Testis (tissue), 3 donors: ENCODE measurements around the gene SHCBP1. TPM values are rescaled to one million over a fixed set of nuclear protein-coding genes. Genes with fewer than 3 reads are reported as not detected.

Source experiments
- DNase-seq: peaks from one replicate; pipeline ENCODE4 v3.0.0-alpha.2; 2019
- H3K27ac ChIP-seq, 2 donors: fragments of 200-600 bp; sonication (generic); one replicate each; pipeline ENCODE4 v1.5.1; 2019
- H3K27me3 ChIP-seq: fragments of 200-600 bp; sonication (generic); one replicate; pipeline ENCODE4 v1.5.1; 2019
- H3K36me3 ChIP-seq: fragments of 200-600 bp; sonication (generic); one replicate; pipeline ENCODE4 v1.5.1; 2017; ENCODE audit warnings: low read depth; ENCODE audit errors: missing control alignments
- H3K4me1 ChIP-seq: fragments of 200-600 bp; sonication (generic); one replicate; pipeline ENCODE4 v1.5.1; 2019
- H3K4me3 ChIP-seq, 2 donors: fragments of 200-600 bp; sonication (generic); one replicate each; pipeline ENCODE4 v1.5.1; 2017 to 2019
- H3K9me3 ChIP-seq: fragments of 200-600 bp; sonication (generic); one replicate; pipeline ENCODE4 v1.5.1; 2017
- POLR2A ChIP-seq: fragments of 450-650 bp; IDR thresholded peaks from one replicate; pipeline ENCODE4 v1.6.1; 2017; ENCODE audit warnings: antibody characterized with exemption, mild to moderate bottlenecking, moderate library complexity
- WGBS, 2 donors: methylation state at CpG; one replicate each; pipeline ENCODE4 v1.1.5; 2018; 5-methylcytosine and 5-hydroxymethylcytosine counted together
- intact Hi-C: fragments of 100-400 bp; cut with DNase I; formaldehyde crosslinking; loops from one replicate; pipeline ENCODE4 v1.15.1; 2023; ENCODE audit warnings: low total_unique reads
- polyA plus RNA-seq: library from polyadenylated mRNA; stranded (reverse); fragments of 350-450 nt; fragmentation: Illumina TruSeq; extraction: RNeasy Lipid Tissue Mini Kit (QIAGEN cat#74804); gene quantifications from one replicate; pipeline ENCODE4 v1.2.3, GENCODE V29; 2014; ENCODE audit warnings: low read depth, low replicate concordance; ENCODE audit not compliant: insufficient read depth
- total RNA-seq, 2 donors: library from RNA; depleted of rRNA; stranded (reverse); fragments of >200 nt; gene quantifications; one replicate each; pipeline ENCODE4 v1.2.3, GENCODE V29; 2016
- TF ChIP-seq, protein P1 (sequence below), 3 experiments: fragments of 450-650 bp in 2 of 3; fragments of 200-600 bp in 1 of 3; sonication (generic) in 1 of 3; IDR thresholded peaks; one replicate each; pipeline ENCODE4 v1.5.1; 2016 to 2019; ENCODE audit warnings: antibody characterized with exemption in 3 of 3, mild to moderate bottlenecking in 2 of 3, moderate library complexity in 1 of 3

The SHCBP1 gene
- total and polyA plus RNA-seq, 3 donors from 2014 or later, result 10.4 to 23.7 (median 14.7) TPM

DNA sequence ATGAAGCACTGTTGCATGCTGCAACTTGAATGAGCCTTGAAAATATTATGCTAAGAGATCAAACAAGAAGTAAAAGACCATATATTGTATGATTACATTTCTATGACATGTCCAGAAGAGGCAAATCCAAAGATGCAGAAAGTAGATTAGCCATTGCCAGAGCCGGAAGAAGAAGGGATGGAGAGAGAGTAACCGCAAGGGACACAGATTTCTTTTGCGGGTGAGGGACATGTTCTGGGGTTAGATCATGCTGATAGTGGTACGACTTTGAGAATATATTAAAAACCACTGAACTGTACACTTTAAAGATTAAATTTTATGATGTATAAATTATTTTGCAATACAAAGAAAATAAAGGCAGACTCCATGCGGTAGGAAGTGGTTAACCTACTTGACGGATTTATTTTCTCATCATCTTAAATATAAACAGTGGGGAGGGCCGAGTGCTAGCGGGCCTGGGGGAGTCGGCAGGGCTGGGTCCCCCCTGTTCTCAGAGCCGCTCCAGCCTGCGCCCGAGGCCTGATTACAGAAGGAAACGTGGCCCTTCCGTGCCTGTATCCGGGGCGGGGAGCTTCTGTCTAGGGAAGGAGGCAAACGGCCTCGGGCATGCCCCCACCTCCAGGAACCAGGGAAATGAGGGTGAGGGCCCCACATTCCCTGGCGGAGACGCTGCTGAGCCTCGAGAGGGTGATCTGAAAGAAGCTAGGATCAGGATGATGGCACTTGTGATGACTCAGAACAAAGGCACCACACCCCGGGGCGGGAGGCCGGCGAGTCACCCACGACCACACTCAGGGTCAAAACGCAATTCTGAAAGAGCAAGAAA lies 48.0 kb downstream of the SHCBP1 start:
- no peak for DNase-seq

DNA sequence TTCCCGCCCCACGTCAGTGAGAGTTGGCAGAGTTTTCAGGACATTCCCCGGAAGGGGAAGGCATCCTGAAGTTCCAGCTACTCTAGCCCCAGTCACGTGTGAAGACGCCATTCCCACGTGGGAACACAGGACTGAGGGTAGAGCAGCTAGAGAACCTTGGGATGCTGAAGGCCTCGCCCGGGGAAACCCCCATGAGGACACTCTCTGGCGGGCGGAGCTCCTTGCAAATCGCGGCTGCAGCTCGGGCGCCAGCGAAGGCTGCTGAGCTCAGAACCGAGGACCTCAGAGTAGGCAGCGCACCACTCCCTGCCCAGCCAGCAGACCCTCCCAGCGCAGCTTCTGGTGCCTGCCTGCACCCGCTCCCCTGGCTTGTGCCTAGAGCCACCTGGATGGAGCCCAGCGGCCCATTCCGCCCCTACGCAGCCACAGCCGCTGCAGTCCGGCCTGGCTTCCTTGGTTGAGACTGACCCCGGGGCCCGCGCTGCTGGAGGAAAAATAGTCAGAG lies 51.9 kb downstream of the SHCBP1 start:
- intact Hi-C loops, result no loop called here
- TF ChIP-seq, protein P1, sequence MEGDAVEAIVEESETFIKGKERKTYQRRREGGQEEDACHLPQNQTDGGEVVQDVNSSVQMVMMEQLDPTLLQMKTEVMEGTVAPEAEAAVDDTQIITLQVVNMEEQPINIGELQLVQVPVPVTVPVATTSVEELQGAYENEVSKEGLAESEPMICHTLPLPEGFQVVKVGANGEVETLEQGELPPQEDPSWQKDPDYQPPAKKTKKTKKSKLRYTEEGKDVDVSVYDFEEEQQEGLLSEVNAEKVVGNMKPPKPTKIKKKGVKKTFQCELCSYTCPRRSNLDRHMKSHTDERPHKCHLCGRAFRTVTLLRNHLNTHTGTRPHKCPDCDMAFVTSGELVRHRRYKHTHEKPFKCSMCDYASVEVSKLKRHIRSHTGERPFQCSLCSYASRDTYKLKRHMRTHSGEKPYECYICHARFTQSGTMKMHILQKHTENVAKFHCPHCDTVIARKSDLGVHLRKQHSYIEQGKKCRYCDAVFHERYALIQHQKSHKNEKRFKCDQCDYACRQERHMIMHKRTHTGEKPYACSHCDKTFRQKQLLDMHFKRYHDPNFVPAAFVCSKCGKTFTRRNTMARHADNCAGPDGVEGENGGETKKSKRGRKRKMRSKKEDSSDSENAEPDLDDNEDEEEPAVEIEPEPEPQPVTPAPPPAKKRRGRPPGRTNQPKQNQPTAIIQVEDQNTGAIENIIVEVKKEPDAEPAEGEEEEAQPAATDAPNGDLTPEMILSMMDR (IDR thresholded peaks at IDR 0.05), result no peak
- 66 to 72% methylated on average over 14 to 26 of the region's 27 CpGs for WGBS, 2 donors
- H3K4me1 ChIP-seq, result no peaks in the 10 kb centered on the region
- H3K27ac ChIP-seq, result no peak overlapping the region
- H3K4me3 ChIP-seq, result peak overlapping the region; percentile 55 to 59
- DNase-seq, result no peak
- no peaks in the 10 kb centered on the region for H3K9me3 ChIP-seq
- H3K36me3 ChIP-seq, result no peaks in the 10 kb centered on the region
- no peaks in the 10 kb centered on the region for H3K27me3 ChIP-seq

More for the DNA sequence above, 48.0 kb downstream of the SHCBP1 start:
- no peaks in the 10 kb centered on the region for H3K9me3 ChIP-seq
- intact Hi-C loops, result no loop called here
- TF ChIP-seq, protein P1 (IDR thresholded peaks at IDR 0.05), result no peak
- no peak for TF ChIP-seq POLR2A
- H3K27me3 ChIP-seq, result no peaks in the 10 kb centered on the region
- H3K4me1 ChIP-seq, result no peaks in the 10 kb centered on the region
- no peak overlapping the region for H3K4me3 ChIP-seq
- 47 to 60% methylated on average over 27 of the region's 27 CpGs for WGBS, 2 donors
- H3K27ac ChIP-seq, result no peak overlapping the region
- no peaks in the 10 kb centered on the region for H3K36me3 ChIP-seq

DNA sequence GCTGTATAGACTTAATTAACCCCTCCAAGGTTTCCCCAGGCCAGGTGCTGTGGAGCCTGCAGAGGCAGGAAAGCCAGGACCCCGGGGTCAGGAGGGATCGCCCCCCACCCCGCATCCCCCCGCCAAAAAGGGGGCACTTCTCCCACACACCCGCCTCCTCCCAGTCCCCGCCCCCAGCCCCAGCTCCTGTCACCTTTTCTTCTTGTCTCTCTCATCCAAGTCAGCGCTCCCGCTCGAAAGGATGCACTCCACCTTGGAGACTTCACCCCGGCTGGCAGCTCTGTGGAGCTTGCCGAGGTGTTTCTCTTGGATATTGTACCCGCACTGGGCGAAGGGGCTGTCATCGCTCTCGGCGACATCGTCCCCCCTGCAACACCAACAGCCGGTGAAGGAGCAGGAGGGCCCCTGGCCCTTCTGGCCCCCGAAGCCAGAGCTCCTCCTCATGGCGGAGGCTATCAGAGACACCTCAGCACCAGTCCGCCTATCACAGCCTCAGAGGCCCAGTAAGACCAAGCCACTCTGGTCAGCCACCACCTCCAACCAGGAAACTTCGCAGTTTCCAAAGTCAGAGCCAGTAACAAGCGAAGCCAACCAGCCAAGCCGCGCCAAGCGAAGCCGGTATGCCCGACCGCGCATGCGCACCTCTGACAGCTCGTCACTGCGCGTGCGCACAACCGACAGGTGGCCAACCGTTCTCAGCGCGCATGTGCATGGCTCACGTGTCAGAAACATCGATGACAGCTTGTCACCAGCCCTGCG lies 52.5 kb downstream of the SHCBP1 start:
- no peak for TF ChIP-seq POLR2A
- TF ChIP-seq, protein P1 (IDR thresholded peaks at IDR 0.05), result no peak
- intact Hi-C loops, result no loop called here
- H3K9me3 ChIP-seq, result no peaks in the 10 kb centered on the region
- H3K27ac ChIP-seq, result no peak overlapping the region
- H3K36me3 ChIP-seq, result no peaks in the 10 kb centered on the region
- no peaks in the 10 kb centered on the region for H3K4me1 ChIP-seq
- DNase-seq, result peak; percentile 67
- WGBS, 2 donors, result 61 to 74% methylated on average over 30 to 37 of the region's 42 CpGs
- no peaks in the 10 kb centered on the region for H3K27me3 ChIP-seq
- peak overlapping the region; percentile 55 to 59 for H3K4me3 ChIP-seq

DNA sequence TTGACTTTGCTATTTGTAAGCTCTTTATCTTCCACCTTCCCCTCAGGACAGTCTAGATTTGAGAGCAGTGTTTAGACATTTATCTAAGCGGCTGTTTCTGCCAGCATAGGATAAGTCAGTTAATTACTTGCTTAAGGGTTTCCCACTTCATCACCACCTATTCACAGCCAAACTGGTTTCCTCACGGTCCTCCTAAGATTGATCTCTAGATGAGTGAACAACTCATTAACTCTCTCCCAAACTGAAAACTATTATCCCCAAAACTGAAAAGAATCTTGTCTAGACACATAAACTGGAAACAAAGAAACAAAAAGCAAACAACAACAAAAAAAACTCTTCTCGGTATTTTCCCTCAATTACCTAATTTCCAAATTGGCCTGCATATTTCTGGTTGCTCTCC lies 58.2 kb downstream of the SHCBP1 start:
- H3K27me3 ChIP-seq, result no peaks in the 10 kb centered on the region
- intact Hi-C loops, result no loop called here
- no peaks in the 10 kb centered on the region for H3K9me3 ChIP-seq
- no peak overlapping the region for H3K27ac ChIP-seq
- DNase-seq, result no peak
- no peaks in the 10 kb centered on the region for H3K36me3 ChIP-seq
- no peak for TF ChIP-seq POLR2A
- no peaks in the 10 kb centered on the region for H3K4me1 ChIP-seq
- 61 to 71% methylated on average over 3 of the region's 3 CpGs for WGBS, 2 donors
- H3K4me3 ChIP-seq, result no peak overlapping the region

DNA sequence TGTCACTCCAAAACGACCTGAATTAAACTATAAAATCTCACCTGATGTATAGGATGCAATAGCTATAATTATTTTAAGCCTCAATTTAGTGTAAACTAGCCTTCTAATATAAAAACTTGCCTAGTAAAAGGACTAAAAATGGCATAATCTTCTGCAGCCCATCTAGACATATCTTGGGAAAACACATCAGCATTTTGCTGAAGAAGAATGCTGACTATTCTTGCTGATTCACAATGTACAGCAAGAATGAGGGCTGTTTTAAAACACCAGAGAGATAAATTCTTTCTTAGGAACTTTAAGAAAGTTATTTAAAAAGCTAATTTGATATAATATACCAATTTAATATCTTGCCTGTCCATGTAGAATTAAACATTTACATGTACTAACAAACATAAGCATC lies 63.2 kb downstream of the SHCBP1 start:
- no peak for TF ChIP-seq POLR2A
- TF ChIP-seq, protein P1 (IDR thresholded peaks at IDR 0.05), result no peak
- 17 to 20% methylated on average over 1 of the region's 1 CpG for WGBS, 2 donors
- H3K4me1 ChIP-seq, result no peaks in the 10 kb centered on the region
- no peaks in the 10 kb centered on the region for H3K36me3 ChIP-seq
- H3K9me3 ChIP-seq, result no peaks in the 10 kb centered on the region
- DNase-seq, result no peak
- intact Hi-C loops, result no loop called here
- no peak overlapping the region for H3K27ac ChIP-seq
- H3K27me3 ChIP-seq, result no peaks in the 10 kb centered on the region
- H3K4me3 ChIP-seq, result no peak overlapping the region
